ENCODE data around the gene PRKAR2B.

DNA sequence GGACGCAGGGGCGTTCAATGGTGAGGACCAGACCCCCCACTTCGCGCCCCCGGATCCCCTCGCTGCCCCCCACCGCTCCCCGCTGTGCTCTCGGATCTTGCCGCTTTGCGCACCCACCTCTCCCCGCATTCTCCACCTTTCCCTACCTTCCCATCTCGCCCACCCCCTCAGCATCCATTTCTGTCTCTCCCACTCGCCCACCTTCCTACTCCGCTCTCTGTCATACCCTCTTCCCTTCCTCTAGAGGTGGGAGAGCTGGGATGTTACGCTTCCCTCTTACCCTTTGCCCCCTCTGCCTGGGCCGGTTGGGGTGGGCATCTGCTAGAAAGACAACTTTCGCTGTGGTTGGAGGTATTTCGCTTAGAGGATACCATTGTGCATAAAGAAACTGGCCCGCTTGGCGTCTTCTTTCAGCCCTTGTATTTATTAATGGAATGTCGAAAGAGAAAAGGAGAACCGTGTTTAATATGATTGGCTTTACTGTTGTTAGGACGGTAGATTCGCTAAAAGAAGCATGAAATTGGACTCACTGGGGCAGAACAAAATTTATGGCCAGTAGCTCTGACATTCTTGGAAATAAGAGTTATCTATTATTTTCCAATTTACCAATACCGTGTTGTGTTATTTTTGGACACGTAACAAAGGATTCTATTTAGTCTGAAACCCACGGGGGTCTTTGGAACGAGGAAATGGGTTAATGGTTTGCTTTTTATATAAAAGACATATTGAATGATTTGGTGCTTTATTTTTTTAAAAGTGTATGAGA is 873 bp downstream of the PRKAR2B start:
- TF ChIP-seq, protein P1, sequence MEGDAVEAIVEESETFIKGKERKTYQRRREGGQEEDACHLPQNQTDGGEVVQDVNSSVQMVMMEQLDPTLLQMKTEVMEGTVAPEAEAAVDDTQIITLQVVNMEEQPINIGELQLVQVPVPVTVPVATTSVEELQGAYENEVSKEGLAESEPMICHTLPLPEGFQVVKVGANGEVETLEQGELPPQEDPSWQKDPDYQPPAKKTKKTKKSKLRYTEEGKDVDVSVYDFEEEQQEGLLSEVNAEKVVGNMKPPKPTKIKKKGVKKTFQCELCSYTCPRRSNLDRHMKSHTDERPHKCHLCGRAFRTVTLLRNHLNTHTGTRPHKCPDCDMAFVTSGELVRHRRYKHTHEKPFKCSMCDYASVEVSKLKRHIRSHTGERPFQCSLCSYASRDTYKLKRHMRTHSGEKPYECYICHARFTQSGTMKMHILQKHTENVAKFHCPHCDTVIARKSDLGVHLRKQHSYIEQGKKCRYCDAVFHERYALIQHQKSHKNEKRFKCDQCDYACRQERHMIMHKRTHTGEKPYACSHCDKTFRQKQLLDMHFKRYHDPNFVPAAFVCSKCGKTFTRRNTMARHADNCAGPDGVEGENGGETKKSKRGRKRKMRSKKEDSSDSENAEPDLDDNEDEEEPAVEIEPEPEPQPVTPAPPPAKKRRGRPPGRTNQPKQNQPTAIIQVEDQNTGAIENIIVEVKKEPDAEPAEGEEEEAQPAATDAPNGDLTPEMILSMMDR (IDR thresholded peaks at IDR 0.05 in 2 of 3, conservative IDR thresholded peaks at IDR 0.05 in 1 of 3; ENCODE audit: borderline replicate concordance in 1 of 3, insufficient read depth in 1 of 3, low read depth in 2 of 3, low read length in 2 of 3): no peak
- TF ChIP-seq EZH2phosphoT487 (IDR thresholded peaks at IDR 0.05; ENCODE audit: borderline replicate concordance) (no peak), EZH2 (IDR thresholded peaks at IDR 0.05) (no peak), POLR2A (IDR thresholded peaks at IDR 0.05; ENCODE audit: borderline replicate concordance, extremely low read depth, insufficient read depth, insufficient read length) (no peak), POLR2AphosphoS5 (IDR thresholded peaks at IDR 0.05; ENCODE audit: low read depth, low read length) (no peak), RAD21 (IDR thresholded peaks at IDR 0.05; ENCODE audit: low read depth) (no peak), CEBPB (IDR thresholded peaks at IDR 0.05; ENCODE audit: low read depth) (no peak), ZFX (IDR thresholded peaks at IDR 0.05) (no peak), SP1 (IDR thresholded peaks at IDR 0.05; ENCODE audit: low read depth) (no peak), ZNF274 (IDR thresholded peaks at IDR 0.05; ENCODE audit: low read depth, low read length) (no peak)
- TF ChIP-seq, protein P2, sequence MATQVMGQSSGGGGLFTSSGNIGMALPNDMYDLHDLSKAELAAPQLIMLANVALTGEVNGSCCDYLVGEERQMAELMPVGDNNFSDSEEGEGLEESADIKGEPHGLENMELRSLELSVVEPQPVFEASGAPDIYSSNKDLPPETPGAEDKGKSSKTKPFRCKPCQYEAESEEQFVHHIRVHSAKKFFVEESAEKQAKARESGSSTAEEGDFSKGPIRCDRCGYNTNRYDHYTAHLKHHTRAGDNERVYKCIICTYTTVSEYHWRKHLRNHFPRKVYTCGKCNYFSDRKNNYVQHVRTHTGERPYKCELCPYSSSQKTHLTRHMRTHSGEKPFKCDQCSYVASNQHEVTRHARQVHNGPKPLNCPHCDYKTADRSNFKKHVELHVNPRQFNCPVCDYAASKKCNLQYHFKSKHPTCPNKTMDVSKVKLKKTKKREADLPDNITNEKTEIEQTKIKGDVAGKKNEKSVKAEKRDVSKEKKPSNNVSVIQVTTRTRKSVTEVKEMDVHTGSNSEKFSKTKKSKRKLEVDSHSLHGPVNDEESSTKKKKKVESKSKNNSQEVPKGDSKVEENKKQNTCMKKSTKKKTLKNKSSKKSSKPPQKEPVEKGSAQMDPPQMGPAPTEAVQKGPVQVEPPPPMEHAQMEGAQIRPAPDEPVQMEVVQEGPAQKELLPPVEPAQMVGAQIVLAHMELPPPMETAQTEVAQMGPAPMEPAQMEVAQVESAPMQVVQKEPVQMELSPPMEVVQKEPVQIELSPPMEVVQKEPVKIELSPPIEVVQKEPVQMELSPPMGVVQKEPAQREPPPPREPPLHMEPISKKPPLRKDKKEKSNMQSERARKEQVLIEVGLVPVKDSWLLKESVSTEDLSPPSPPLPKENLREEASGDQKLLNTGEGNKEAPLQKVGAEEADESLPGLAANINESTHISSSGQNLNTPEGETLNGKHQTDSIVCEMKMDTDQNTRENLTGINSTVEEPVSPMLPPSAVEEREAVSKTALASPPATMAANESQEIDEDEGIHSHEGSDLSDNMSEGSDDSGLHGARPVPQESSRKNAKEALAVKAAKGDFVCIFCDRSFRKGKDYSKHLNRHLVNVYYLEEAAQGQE (IDR thresholded peaks at IDR 0.05; ENCODE audit: low read depth): no peak
- TF ChIP-seq, protein P3, sequence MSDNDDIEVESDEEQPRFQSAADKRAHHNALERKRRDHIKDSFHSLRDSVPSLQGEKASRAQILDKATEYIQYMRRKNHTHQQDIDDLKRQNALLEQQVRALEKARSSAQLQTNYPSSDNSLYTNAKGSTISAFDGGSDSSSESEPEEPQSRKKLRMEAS (IDR thresholded peaks at IDR 0.05): no peak
